Activated naive CD8-positive, alpha-beta T cell treated with anti-CD3 and anti-CD28 coated beads, Interleukin-2, amount 50 U/mL, for 24 hours (primary cell): Measurements from ENCODE around the gene LUZP2.

Experiments
- ATAC-seq: fragments of 150-1000 bp; cut with Tn5 transposase; one replicate; pipeline ENCODE4 v1.10.0; 2021
- DNase-seq: peaks from one replicate; pipeline ENCODE4 v3.0.0; 2021
- H3K27ac Mint-ChIP-seq: one replicate; pipeline ENCODE4 v1.8.0; 2021; ENCODE audit warnings: mild to moderate bottlenecking, mixed read lengths
- H3K27me3 Mint-ChIP-seq: one replicate; pipeline ENCODE4 v1.8.0; 2021; ENCODE audit warnings: mixed read lengths
- H3K36me3 Mint-ChIP-seq: one replicate; pipeline ENCODE4 v1.8.0; 2021; ENCODE audit warnings: low read depth, mixed read lengths
- H3K4me1 Mint-ChIP-seq: one replicate; pipeline ENCODE4 v1.8.0; 2021; ENCODE audit warnings: mixed read lengths
- H3K4me3 Mint-ChIP-seq: one replicate; pipeline ENCODE4 v1.8.0; 2021; ENCODE audit warnings: mild to moderate bottlenecking, moderate library complexity, mixed read lengths
- H3K9me3 Mint-ChIP-seq: one replicate; pipeline ENCODE4 v1.8.0; 2021; ENCODE audit warnings: mixed read lengths

The LUZP2 gene

GRCh38 chr11:24828938-24829605 lies 332.2 kb downstream of the LUZP2 start:
- no peaks in the 10 kb centered on the region for H3K4me1 Mint-ChIP-seq
- H3K36me3 Mint-ChIP-seq: no peaks in the 10 kb centered on the region
- DNase-seq (no peak), ATAC-seq (no peak)
- peaks cover 4% of the 10 kb centered on the region for H3K9me3 Mint-ChIP-seq
- no peak overlapping the region for H3K27ac Mint-ChIP-seq
- no peak overlapping the region for H3K4me3 Mint-ChIP-seq
- H3K27me3 Mint-ChIP-seq: no peaks in the 10 kb centered on the region

- H3K27ac Mint-ChIP-seq: no peak overlapping the region
- H3K9me3 Mint-ChIP-seq: peaks cover 7% of the 10 kb centered on the region
- DNase-seq: no peak
- no peak for ATAC-seq
- no peak overlapping the region for H3K4me3 Mint-ChIP-seq
- H3K4me1 Mint-ChIP-seq: no peaks in the 10 kb centered on the region
- no peaks in the 10 kb centered on the region for H3K27me3 Mint-ChIP-seq
- no peaks in the 10 kb centered on the region for H3K36me3 Mint-ChIP-seq
Measured at GRCh38 chr11:24833573-24833972, 336.7 kb downstream of the LUZP2 start.

- H3K9me3 Mint-ChIP-seq: peaks cover 7% of the 10 kb centered on the region
- DNase-seq (no peak), ATAC-seq (no peak)
- H3K27me3 Mint-ChIP-seq: no peaks in the 10 kb centered on the region
- no peak overlapping the region for H3K4me3 Mint-ChIP-seq
- H3K27ac Mint-ChIP-seq: no peak overlapping the region
- H3K4me1 Mint-ChIP-seq: no peaks in the 10 kb centered on the region
- no peaks in the 10 kb centered on the region for H3K36me3 Mint-ChIP-seq
Measured at GRCh38 chr11:24837112-24837511, 340.3 kb downstream of the LUZP2 start.

- Mint-ChIP-seq H3K4me3 (no peak overlapping the region), H3K36me3 (no peaks in the 10 kb centered on the region), H3K27me3 (no peaks in the 10 kb centered on the region), H3K4me1 (no peaks in the 10 kb centered on the region), H3K9me3 (peaks cover 7% of the 10 kb centered on the region), H3K27ac (no peak overlapping the region)
- ATAC-seq (no peak), DNase-seq (no peak)
Measured at GRCh38 chr11:24842308-24842707, 345.5 kb downstream of the LUZP2 start.

GRCh38 chr11:24844406-24844805 lies 347.6 kb downstream of the LUZP2 start:
- peaks cover 12% of the 10 kb centered on the region for H3K9me3 Mint-ChIP-seq
- no peak overlapping the region for H3K4me3 Mint-ChIP-seq
- no peak overlapping the region for H3K27ac Mint-ChIP-seq
- H3K4me1 Mint-ChIP-seq: no peaks in the 10 kb centered on the region
- ATAC-seq (no peak), DNase-seq (no peak)
- H3K27me3 Mint-ChIP-seq: no peaks in the 10 kb centered on the region
- no peaks in the 10 kb centered on the region for H3K36me3 Mint-ChIP-seq

GRCh38 chr11:24848857-24849256 lies 352.0 kb downstream of the LUZP2 start:
- Mint-ChIP-seq H3K9me3 (peaks cover 11% of the 10 kb centered on the region), H3K4me1 (no peaks in the 10 kb centered on the region), H3K36me3 (no peaks in the 10 kb centered on the region), H3K27me3 (no peaks in the 10 kb centered on the region), H3K4me3 (no peak overlapping the region), H3K27ac (no peak overlapping the region)
- ATAC-seq: no peak
- no peak for DNase-seq

- H3K27ac Mint-ChIP-seq: no peak overlapping the region
- peaks cover 6% of the 10 kb centered on the region for H3K9me3 Mint-ChIP-seq
- H3K4me3 Mint-ChIP-seq: no peak overlapping the region
- ATAC-seq (no peak), DNase-seq (no peak)
- no peaks in the 10 kb centered on the region for H3K27me3 Mint-ChIP-seq
- peaks cover 2% of the 10 kb centered on the region for H3K4me1 Mint-ChIP-seq
- H3K36me3 Mint-ChIP-seq: no peaks in the 10 kb centered on the region
Measured at GRCh38 chr11:24855951-24856350, 359.1 kb downstream of the LUZP2 start.

- DNase-seq (no peak), ATAC-seq (no peak)
- no peaks in the 10 kb centered on the region for H3K36me3 Mint-ChIP-seq
- no peaks in the 10 kb centered on the region for H3K27me3 Mint-ChIP-seq
- no peak overlapping the region for H3K4me3 Mint-ChIP-seq
- H3K27ac Mint-ChIP-seq: no peak overlapping the region
- H3K4me1 Mint-ChIP-seq: peaks cover 2% of the 10 kb centered on the region
- peaks cover 17% of the 10 kb centered on the region for H3K9me3 Mint-ChIP-seq
Measured at GRCh38 chr11:24859801-24860300, 363.0 kb downstream of the LUZP2 start.

GRCh38 chr11:24861440-24861839 lies 364.6 kb downstream of the LUZP2 start:
- Mint-ChIP-seq H3K4me1 (peaks cover 2% of the 10 kb centered on the region), H3K27me3 (no peaks in the 10 kb centered on the region), H3K27ac (no peak overlapping the region), H3K9me3 (peaks cover 14% of the 10 kb centered on the region), H3K4me3 (no peak overlapping the region), H3K36me3 (no peaks in the 10 kb centered on the region)
- ATAC-seq (no peak), DNase-seq (no peak)

GRCh38 chr11:24866743-24867142 lies 369.9 kb downstream of the LUZP2 start:
- Mint-ChIP-seq H3K9me3 (peaks cover 12% of the 10 kb centered on the region), H3K4me3 (no peak overlapping the region), H3K4me1 (no peaks in the 10 kb centered on the region), H3K27ac (no peak overlapping the region), H3K27me3 (no peaks in the 10 kb centered on the region), H3K36me3 (no peaks in the 10 kb centered on the region)
- DNase-seq (no peak), ATAC-seq (no peak)

GRCh38 chr11:24870048-24870447 lies 373.2 kb downstream of the LUZP2 start:
- Mint-ChIP-seq H3K4me1 (no peaks in the 10 kb centered on the region), H3K9me3 (peaks cover 7% of the 10 kb centered on the region), H3K4me3 (no peak overlapping the region), H3K36me3 (no peaks in the 10 kb centered on the region), H3K27ac (no peak overlapping the region), H3K27me3 (no peaks in the 10 kb centered on the region)
- ATAC-seq (no peak), DNase-seq (no peak)

- no peaks in the 10 kb centered on the region for H3K27me3 Mint-ChIP-seq
- ATAC-seq (no peak), DNase-seq (no peak)
- no peak overlapping the region for H3K4me3 Mint-ChIP-seq
- no peaks in the 10 kb centered on the region for H3K4me1 Mint-ChIP-seq
- no peak overlapping the region for H3K27ac Mint-ChIP-seq
- H3K9me3 Mint-ChIP-seq: peaks cover 7% of the 10 kb centered on the region
- no peaks in the 10 kb centered on the region for H3K36me3 Mint-ChIP-seq
Measured at GRCh38 chr11:24872186-24872585, 375.3 kb downstream of the LUZP2 start.

GRCh38 chr11:24872651-24873311 lies 375.9 kb downstream of the LUZP2 start:
- Mint-ChIP-seq H3K4me3 (no peak overlapping the region), H3K27me3 (no peaks in the 10 kb centered on the region), H3K4me1 (no peaks in the 10 kb centered on the region), H3K9me3 (peaks cover 7% of the 10 kb centered on the region), H3K27ac (no peak overlapping the region), H3K36me3 (no peaks in the 10 kb centered on the region)
- DNase-seq (no peak), ATAC-seq (no peak)

GRCh38 chr11:24880962-24881361 lies 384.1 kb downstream of the LUZP2 start:
- Mint-ChIP-seq H3K4me3 (no peak overlapping the region), H3K36me3 (peaks cover 2% of the 10 kb centered on the region), H3K4me1 (no peaks in the 10 kb centered on the region), H3K9me3 (peaks cover 17% of the 10 kb centered on the region), H3K27me3 (no peaks in the 10 kb centered on the region), H3K27ac (no peak overlapping the region)
- no peak for ATAC-seq
- no peak for DNase-seq

- Mint-ChIP-seq H3K27ac (no peak overlapping the region), H3K27me3 (no peaks in the 10 kb centered on the region), H3K9me3 (peaks cover 11% of the 10 kb centered on the region), H3K36me3 (peaks cover 2% of the 10 kb centered on the region), H3K4me3 (no peak overlapping the region), H3K4me1 (no peaks in the 10 kb centered on the region)
- ATAC-seq (no peak), DNase-seq (no peak)
Measured at GRCh38 chr11:24885580-24886173, 388.8 kb downstream of the LUZP2 start.
